GM12878 (cell line): ENCODE data around the gene ZNF444.
"Not testable (repeated sequence)": the region's sequence is repeated elsewhere in the genome, so short reads cannot be mapped to it uniquely, and the experiment has no call there.

Experiments
- CTCF ChIP-seq, 3 experiments: IDR thresholded peaks in 2 of 3; conservative IDR thresholded peaks in 1 of 3; 2 replicates each; pipeline ENCODE4 v1.5.1; 2011; ENCODE audit warnings: low read depth in 3 of 3, low read length in 3 of 3, mild to moderate bottlenecking in 3 of 3, control low read depth in 2 of 3, moderate library complexity in 2 of 3, inconsistent platforms in 1 of 3, mixed read lengths in 1 of 3; ENCODE audit not compliant: control insufficient read depth in 2 of 3, insufficient read depth in 1 of 3; ENCODE audit errors: extremely low read depth in 1 of 3
- ETV6 ChIP-seq, 2 experiments: fragments of 450-650 bp in 1 of 2; IDR thresholded peaks in 1 of 2; conservative IDR thresholded peaks in 1 of 2; 2 replicates each; pipeline ENCODE4 v1.6.1; 2014; ENCODE audit warnings: antibody characterized with exemption in 1 of 2, borderline replicate concordance in 1 of 2, low read depth in 1 of 2, mild to moderate bottlenecking in 1 of 2, moderate library complexity in 1 of 2
- NFYB ChIP-seq: IDR thresholded peaks from 2 replicates; pipeline ENCODE4 v1.6.1; 2011; ENCODE audit warnings: low read depth, mild to moderate bottlenecking, low read length, improper control_type of control experiment, moderate library complexity; ENCODE audit not compliant: insufficient read depth
- TARDBP ChIP-seq: IDR thresholded peaks from 2 replicates; pipeline ENCODE4 v1.6.1; 2016; ENCODE audit warnings: borderline replicate concordance
- TCF12 ChIP-seq: IDR thresholded peaks from 2 replicates; pipeline ENCODE4 v1.6.1; 2011; ENCODE audit warnings: low read depth, mild to moderate bottlenecking, low read length
- USF1 ChIP-seq: IDR thresholded peaks from 2 replicates; pipeline ENCODE4 v1.6.1; 2011; ENCODE audit warnings: borderline replicate concordance, low read depth, mild to moderate bottlenecking, moderate library complexity, mixed read lengths, low read length; ENCODE audit not compliant: insufficient read depth; ENCODE audit errors: extremely low read length

- TF ChIP-seq USF1; ETV6 (conservative IDR thresholded peaks at IDR 0.05 in 1 of 2, IDR thresholded peaks at IDR 0.05 in 1 of 2; ENCODE audit: borderline replicate concordance in 1 of 2, low read depth in 1 of 2); CTCF (IDR thresholded peaks at IDR 0.05 in 2 of 3, conservative IDR thresholded peaks at IDR 0.05 in 1 of 3; ENCODE audit: control insufficient read depth in 2 of 3, extremely low read depth in 1 of 3, insufficient read depth in 1 of 3, low read depth in 3 of 3, low read length in 3 of 3); TCF12; TARDBP; NFYB: not testable (repeated sequence)
Measured at GRCh38 chr19:56176310-56176709, 35.2 kb downstream of the ZNF444 start.
